Measurements from ENCODE around the gene SRC.

GRCh38 chr20:37423545-37423944 lies 77.6 kb downstream of the SRC start:
- no peak for TF ChIP-seq CTCF (IDR thresholded peaks at IDR 0.05; ENCODE audit: insufficient read depth, low read length, poor library complexity, severe bottlenecking)
- TF ChIP-seq EZH2phosphoT487 (conservative IDR thresholded peaks at IDR 0.05; ENCODE audit: low read length) = no peak

All from SU-DHL-6 (cell line).